HepG2 (cell line): ENCODE measurements around the gene MARCHF4. TPM values are rescaled to one million over a fixed set of nuclear protein-coding genes. Genes with fewer than 3 reads are reported as not detected.
A peak's percentile ranks its signal among the peaks of the same experiment; 100 is the strongest.

Experiments used
- BCL3 ChIP-seq: sonication (generic); formaldehyde crosslinking; IDR thresholded peaks from 2 replicates; pipeline ENCODE4 v1.5.1; 2020; ENCODE audit warnings: mild to moderate bottlenecking, missing genetic modification reagents, moderate library complexity
- CBFB ChIP-seq: sonication (generic); formaldehyde crosslinking; IDR thresholded peaks from 2 replicates; pipeline ENCODE4 v1.4.0; 2020; ENCODE audit warnings: missing genetic modification reagents
- E2F5 ChIP-seq: sonication (generic); formaldehyde crosslinking; conservative IDR thresholded peaks from 2 replicates; pipeline ENCODE4 v1.4.0; 2020; ENCODE audit warnings: missing genetic modification reagents
- JARID2 ChIP-seq: sonication (generic); formaldehyde crosslinking; IDR thresholded peaks from 2 replicates; pipeline ENCODE4 v1.8.1; 2023; ENCODE audit warnings: missing genetic modification reagents, inconsistent platforms; ENCODE audit not compliant: insufficient replicate concordance
- KAT8 ChIP-seq: IDR thresholded peaks from 2 replicates; pipeline ENCODE4 v1.6.1; 2016; ENCODE audit warnings: missing genetic modification reagents, missing compliant biosample characterization
- MXD1 ChIP-seq: sonication (generic); formaldehyde crosslinking; IDR thresholded peaks from 2 replicates; pipeline ENCODE4 v1.4.0; 2020; ENCODE audit warnings: mild to moderate bottlenecking, missing genetic modification reagents
- NFKBIZ ChIP-seq: IDR thresholded peaks from 2 replicates; pipeline ENCODE4 v1.6.1; 2018; ENCODE audit warnings: missing genetic modification reagents, missing compliant biosample characterization
- REST ChIP-seq, 2 experiments: IDR thresholded peaks; 2 replicates each; pipeline ENCODE4 v1.6.1; 2011 to 2012; ENCODE audit warnings: low read length in 2 of 2, borderline replicate concordance in 1 of 2, low read depth in 1 of 2, mild to moderate bottlenecking in 1 of 2, moderate library complexity in 1 of 2
- SP2 ChIP-seq: sonication (generic); formaldehyde crosslinking; IDR thresholded peaks from 2 replicates; pipeline ENCODE4 v1.5.1; 2020; ENCODE audit warnings: mild to moderate bottlenecking, missing genetic modification reagents
- TGIF2 ChIP-seq: IDR thresholded peaks from 2 replicates; pipeline ENCODE4 v1.6.1; 2016; ENCODE audit warnings: control low read depth, missing compliant biosample characterization
- WIZ ChIP-seq: sonication (generic); formaldehyde crosslinking; IDR thresholded peaks from 2 replicates; pipeline ENCODE4 v1.5.1; 2020; ENCODE audit warnings: mild to moderate bottlenecking, missing genetic modification reagents
- XRCC5 ChIP-seq: fragments of 200-400 bp; formaldehyde crosslinking; optimal IDR thresholded peaks from 2 replicates; pipeline ENCODE3; 2017; ENCODE audit warnings: mild to moderate bottlenecking, low read length
- ZBTB34 ChIP-seq: sonication (generic); formaldehyde crosslinking; IDR thresholded peaks from 2 replicates; pipeline ENCODE4 v1.8.0; 2022; ENCODE audit warnings: mild to moderate bottlenecking, missing genetic modification reagents
- ZFYVE20 ChIP-seq: sonication (generic); formaldehyde crosslinking; IDR thresholded peaks from 2 replicates; pipeline ENCODE4 v1.8.0; 2023; ENCODE audit warnings: low read depth, mild to moderate bottlenecking, moderate library complexity, missing genetic modification reagents, borderline replicate concordance
- ZNF281 ChIP-seq: sonication (generic); formaldehyde crosslinking; IDR thresholded peaks from 2 replicates; pipeline ENCODE4 v1.4.0; 2020; ENCODE audit warnings: missing genetic modification reagents, borderline replicate concordance
- ZNF713 ChIP-seq: sonication (generic); formaldehyde crosslinking; IDR thresholded peaks from 2 replicates; pipeline ENCODE4 v1.4.0; 2020; ENCODE audit warnings: mild to moderate bottlenecking, missing genetic modification reagents
- ZNF841 ChIP-seq: sonication (generic); formaldehyde crosslinking; IDR thresholded peaks from 2 replicates; pipeline ENCODE4 v1.8.1; 2023; ENCODE audit warnings: missing genetic modification reagents, borderline replicate concordance
- polyA plus RNA-seq, 8 experiments: library from polyadenylated mRNA; depleted of rRNA in 3 of 8; stranded (reverse) in 7 of 8; unstranded in 1 of 8; fragments of >200 nt; fragmentation: Illumina TruSeq in 4 of 8; extraction: Trizol in 4 of 8; gene quantifications; 2 replicates each; pipeline versions ENCODE4 v1.2.1 to v1.2.3, GENCODE V29; 2011 to 2016; ENCODE audit warnings: low read depth in 4 of 8, missing spikeins in 1 of 8, mixed read lengths in 1 of 8; ENCODE audit not compliant: insufficient read depth in 1 of 8
- total RNA-seq, 5 experiments: library from RNA; depleted of rRNA; stranded (reverse); fragments of >200 nt; fragmentation: Illumina TruSeq; extraction: Trizol; gene quantifications; 2 replicates each; pipeline ENCODE4 v1.2.3, GENCODE V29; 2016; ENCODE audit warnings: low read depth in 1 of 5

Gene MARCHF4
- total and polyA plus RNA-seq, 2 of the 13 experiments (the other 11 are each of a cell fraction or from before 2014, with no cell fraction given): not detected

GRCh38 chr2:216371721-216372702 is at the start of gene MARCHF4 (continued):
- TF ChIP-seq REST (IDR thresholded peaks at IDR 0.05; ENCODE audit: borderline replicate concordance in 1 of 2, low read depth in 1 of 2, low read length in 2 of 2) (peak in 1 of 2 experiments; percentile 99), ZNF281 (peak; percentile 71), ZBTB34 (CRISPR knock-in tag) (no peak), NFKBIZ (peak; percentile 69; the same call in 1 of the 2 replicates), XRCC5 (peak; percentile 83), CBFB (peak; percentile 57; the same call in 1 of the 2 replicates), MXD1 (CRISPR knock-in tag) (peak; percentile 82), ZNF713 (CRISPR knock-in tag) (no peak), WIZ (peak; percentile 99), BCL3 (CRISPR knock-in tag) (peak; percentile 97), ZNF841 (CRISPR knock-in tag) (peak; percentile 86; the same call in 1 of the 2 replicates), E2F5 (CRISPR knock-in tag) (peak; percentile 81), KAT8 (CRISPR knock-in tag) (peak; percentile 70), JARID2 (CRISPR knock-in tag) (peak; percentile 91), TGIF2 (peak; percentile 44; the same call in 1 of the 2 replicates), ZFYVE20 (CRISPR knock-in tag) (peak; percentile 90; the same call in 1 of the 2 replicates), SP2 (CRISPR knock-in tag) (peak; percentile 58)
